Esophagus muscularis mucosa (tissue), 4 donors: ENCODE data around the gene TKTL1.

Experiments
- EP300 ChIP-seq: sonication (generic); formaldehyde crosslinking; IDR thresholded peaks from one replicate; pipeline ENCODE4 v1.6.1; 2017; ENCODE audit warnings: antibody characterized with exemption
- POLR2A ChIP-seq: fragments of 450-650 bp; IDR thresholded peaks from one replicate; pipeline ENCODE4 v1.6.1; 2017; ENCODE audit warnings: antibody characterized with exemption, moderate library complexity, mild to moderate bottlenecking, low read depth
- POLR2AphosphoS5 ChIP-seq, 2 donors: sonication (generic); formaldehyde crosslinking; IDR thresholded peaks; one replicate each; pipeline ENCODE4 v1.6.1; 2017; ENCODE audit warnings: antibody characterized with exemption in 2 of 2
- TF ChIP-seq, protein P1 (sequence below), 3 experiments: fragments of 200-600 bp in 2 of 3; fragments of 450-650 bp in 1 of 3; sonication (generic) in 2 of 3; IDR thresholded peaks; one replicate each; pipeline ENCODE4 v1.5.1; 2017 to 2019; ENCODE audit warnings: antibody characterized with exemption in 3 of 3, mild to moderate bottlenecking in 2 of 3, moderate library complexity in 1 of 3

DNA sequence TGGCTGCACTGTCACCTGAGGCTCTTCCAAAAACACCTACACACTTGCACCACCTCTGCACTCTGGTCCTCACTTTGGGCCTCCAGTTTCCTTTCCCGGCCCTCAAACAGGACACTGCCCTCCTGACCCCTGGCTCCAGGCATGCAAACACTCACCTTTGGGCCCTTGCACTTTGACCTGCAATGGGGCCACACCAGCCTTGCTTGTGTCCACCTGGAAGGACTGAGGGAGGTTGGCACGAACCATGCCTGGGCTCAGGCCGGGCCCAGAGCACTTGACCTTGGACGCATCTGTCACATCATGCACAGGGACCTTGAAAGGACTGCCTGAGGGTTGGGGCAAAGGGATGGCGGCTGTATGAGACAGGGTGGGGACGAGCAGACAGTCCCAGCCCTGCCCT is 63.2 kb downstream of the TKTL1 start:
- TF ChIP-seq EP300 (no peak), POLR2AphosphoS5 (IDR thresholded peaks at IDR 0.05) (peak; percentile 5 to 78), POLR2A (no peak)
- TF ChIP-seq, protein P1, sequence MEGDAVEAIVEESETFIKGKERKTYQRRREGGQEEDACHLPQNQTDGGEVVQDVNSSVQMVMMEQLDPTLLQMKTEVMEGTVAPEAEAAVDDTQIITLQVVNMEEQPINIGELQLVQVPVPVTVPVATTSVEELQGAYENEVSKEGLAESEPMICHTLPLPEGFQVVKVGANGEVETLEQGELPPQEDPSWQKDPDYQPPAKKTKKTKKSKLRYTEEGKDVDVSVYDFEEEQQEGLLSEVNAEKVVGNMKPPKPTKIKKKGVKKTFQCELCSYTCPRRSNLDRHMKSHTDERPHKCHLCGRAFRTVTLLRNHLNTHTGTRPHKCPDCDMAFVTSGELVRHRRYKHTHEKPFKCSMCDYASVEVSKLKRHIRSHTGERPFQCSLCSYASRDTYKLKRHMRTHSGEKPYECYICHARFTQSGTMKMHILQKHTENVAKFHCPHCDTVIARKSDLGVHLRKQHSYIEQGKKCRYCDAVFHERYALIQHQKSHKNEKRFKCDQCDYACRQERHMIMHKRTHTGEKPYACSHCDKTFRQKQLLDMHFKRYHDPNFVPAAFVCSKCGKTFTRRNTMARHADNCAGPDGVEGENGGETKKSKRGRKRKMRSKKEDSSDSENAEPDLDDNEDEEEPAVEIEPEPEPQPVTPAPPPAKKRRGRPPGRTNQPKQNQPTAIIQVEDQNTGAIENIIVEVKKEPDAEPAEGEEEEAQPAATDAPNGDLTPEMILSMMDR (IDR thresholded peaks at IDR 0.05) = no peak
